Activated naive CD4-positive, alpha-beta T cell treated with anti-CD3 and anti-CD28 coated beads, Interleukin-2, amount 10 ng/mL, durations not matched to agents 7 days and 5 days (primary cell): ENCODE measurements around the gene DAB1.
"Not testable (repeated sequence)": the region's sequence is repeated elsewhere in the genome, so short reads cannot be mapped to it uniquely, and the experiment has no call there.

Source experiments
- CTCF ChIA-PET: fragments of 350-600 bp; sonication (Branson Sonifier 250); formaldehyde crosslinking; loops from one replicate; lab custom pipeline; 2021; ENCODE audit warnings: antibody characterized with exemption; lab: Charles Lee
- DNase-seq: peaks from one replicate; pipeline ENCODE4 v3.0.0-alpha.2; 2020
- H3K27ac Mint-ChIP-seq: one replicate; pipeline ENCODE4 v1.8.0; 2021; ENCODE audit warnings: mild to moderate bottlenecking, moderate library complexity, mixed read lengths
- H3K27me3 Mint-ChIP-seq: one replicate; pipeline ENCODE4 v1.8.0; 2021; ENCODE audit warnings: mild to moderate bottlenecking, mixed read lengths
- H3K36me3 Mint-ChIP-seq: one replicate; pipeline ENCODE4 v1.8.0; 2021; ENCODE audit warnings: mixed read lengths
- H3K4me1 Mint-ChIP-seq: one replicate; pipeline ENCODE4 v1.8.0; 2021; ENCODE audit warnings: mixed read lengths
- H3K4me3 Mint-ChIP-seq: one replicate; pipeline ENCODE4 v1.8.0; 2021; ENCODE audit warnings: mild to moderate bottlenecking, moderate library complexity, mixed read lengths
- H3K9me3 Mint-ChIP-seq: one replicate; pipeline ENCODE4 v1.8.0; 2021; ENCODE audit warnings: mixed read lengths

Gene DAB1

DNA sequence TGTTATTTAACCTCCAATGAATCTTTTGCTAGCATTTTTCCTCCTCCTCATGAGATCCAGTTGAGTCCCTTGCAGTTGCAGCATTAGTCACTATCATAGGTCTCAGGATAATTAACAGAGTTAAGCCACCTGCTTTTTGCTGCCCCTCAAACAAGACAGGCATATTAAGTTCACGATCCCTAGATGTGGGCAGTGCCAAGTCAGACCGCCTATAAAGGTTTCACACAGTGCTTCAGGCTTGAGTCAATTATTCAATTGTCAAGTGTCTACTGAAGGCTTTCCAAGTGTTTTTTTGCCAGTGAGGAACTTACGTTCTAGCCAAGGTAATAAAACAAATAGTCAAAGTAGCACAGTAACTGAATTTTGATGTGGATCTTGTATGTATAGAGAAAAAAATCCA, 175.0 kb downstream of the DAB1 start:
- DNase-seq: no peak
- CTCF ChIA-PET: no interaction called here
- no peaks in the 10 kb centered on the region for H3K4me1 Mint-ChIP-seq
- no peak overlapping the region for H3K4me3 Mint-ChIP-seq
- no peaks in the 10 kb centered on the region for H3K36me3 Mint-ChIP-seq
- H3K9me3 Mint-ChIP-seq: peaks cover 7% of the 10 kb centered on the region
- no peaks in the 10 kb centered on the region for H3K27me3 Mint-ChIP-seq
- no peak overlapping the region for H3K27ac Mint-ChIP-seq

DNA sequence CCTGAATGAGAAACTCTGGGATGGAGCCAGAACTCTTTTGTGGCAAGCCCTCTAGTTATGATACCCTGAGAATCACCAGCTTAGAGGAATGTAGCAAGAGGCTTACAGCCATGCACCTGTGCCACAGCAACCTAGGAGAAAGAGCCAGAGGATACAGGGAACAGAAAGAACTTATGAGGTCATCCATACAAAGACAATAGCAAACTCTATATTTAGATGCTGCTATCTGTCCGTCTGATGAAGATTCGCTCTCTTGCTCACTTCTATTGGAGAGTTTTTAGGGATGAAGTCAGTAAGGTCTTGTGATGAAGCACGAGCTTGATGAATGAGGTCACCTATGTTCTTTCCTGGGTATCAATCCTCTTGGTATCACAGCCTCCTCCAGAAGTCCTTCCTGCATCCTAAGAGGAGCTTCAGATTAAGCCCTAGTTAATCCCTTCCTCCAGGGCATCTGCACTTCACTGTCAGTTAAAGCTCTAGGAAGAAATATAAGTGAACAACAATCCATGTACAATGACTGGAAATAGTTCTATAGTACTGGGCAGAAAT, 185.6 kb downstream of the DAB1 start:
- no peaks in the 10 kb centered on the region for H3K27me3 Mint-ChIP-seq
- no peak overlapping the region for H3K27ac Mint-ChIP-seq
- CTCF ChIA-PET: no interaction called here
- no peaks in the 10 kb centered on the region for H3K4me1 Mint-ChIP-seq
- H3K9me3 Mint-ChIP-seq: no peaks in the 10 kb centered on the region
- H3K36me3 Mint-ChIP-seq: no peaks in the 10 kb centered on the region
- no peak for DNase-seq
- no peak overlapping the region for H3K4me3 Mint-ChIP-seq

DNA sequence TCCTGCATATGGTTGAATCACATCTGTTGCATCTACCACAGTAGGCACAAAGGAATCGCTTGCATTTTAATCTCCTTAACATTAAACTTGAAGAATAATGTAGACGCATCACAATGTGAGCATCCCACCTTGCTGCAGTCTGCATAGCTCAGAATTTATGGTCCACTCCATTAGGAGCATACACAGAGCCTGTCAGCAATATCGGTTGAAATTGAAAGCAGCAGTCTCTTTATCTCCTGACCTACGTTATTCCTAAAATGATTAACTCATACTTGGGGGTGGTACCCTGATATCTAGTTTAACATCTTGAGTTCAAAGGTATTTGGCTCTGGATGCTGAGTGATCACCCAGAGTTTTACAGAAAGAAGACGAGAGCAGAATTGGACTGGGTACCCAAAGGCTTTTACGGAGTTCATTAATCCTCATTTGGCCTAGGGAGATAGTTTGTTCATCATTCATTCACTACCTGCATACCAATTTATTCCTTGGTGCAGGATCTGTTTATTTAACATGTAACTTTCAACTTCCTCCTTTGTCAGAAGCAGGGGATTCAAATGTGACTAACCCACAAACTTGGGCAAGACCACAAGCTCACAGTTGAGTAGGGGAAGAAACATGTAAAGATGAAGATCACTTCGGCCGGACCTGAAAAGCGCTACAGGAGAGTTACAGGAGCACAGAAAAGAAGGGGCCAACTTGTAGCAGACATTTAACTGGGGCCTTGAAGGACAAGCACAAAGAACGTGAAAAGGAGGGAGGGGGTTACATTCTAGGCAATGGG, 187.9 kb downstream of the DAB1 start:
- Mint-ChIP-seq H3K36me3 (no peaks in the 10 kb centered on the region), H3K4me3 (no peak overlapping the region), H3K4me1 (no peaks in the 10 kb centered on the region), H3K9me3 (no peaks in the 10 kb centered on the region), H3K27me3 (no peaks in the 10 kb centered on the region), H3K27ac (no peak overlapping the region)
- no peak for DNase-seq
- CTCF ChIA-PET: interaction anchor here (0.6 kb wide), 1 partner anchor 722 kb away, joined by 3 read pairs; no protein-coding TSS in a partner anchor

DNA sequence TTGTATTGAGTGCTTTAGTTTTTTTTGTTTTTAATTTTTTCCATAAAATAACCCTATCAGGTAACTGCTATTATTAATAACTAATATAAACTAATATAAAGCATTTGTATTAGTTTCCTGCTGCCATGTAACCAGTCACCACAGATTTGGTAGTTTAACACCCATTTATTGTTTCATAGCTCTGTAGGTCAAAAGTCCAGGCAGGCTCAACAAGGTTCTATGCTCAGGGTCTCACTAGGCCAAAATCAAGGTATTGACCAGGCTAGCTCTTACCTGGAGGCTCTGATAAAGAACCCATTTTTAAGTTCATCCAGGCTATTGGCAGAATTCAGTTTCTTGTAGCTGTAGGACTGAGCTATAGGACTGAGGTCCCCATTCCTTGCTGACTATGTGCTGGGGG, 189.4 kb downstream of the DAB1 start:
- Mint-ChIP-seq H3K9me3 (no peaks in the 10 kb centered on the region), H3K27me3 (no peaks in the 10 kb centered on the region), H3K4me3 (no peak overlapping the region), H3K36me3 (no peaks in the 10 kb centered on the region), H3K4me1 (no peaks in the 10 kb centered on the region), H3K27ac (no peak overlapping the region)
- CTCF ChIA-PET: no interaction called here
- no peak for DNase-seq

DNA sequence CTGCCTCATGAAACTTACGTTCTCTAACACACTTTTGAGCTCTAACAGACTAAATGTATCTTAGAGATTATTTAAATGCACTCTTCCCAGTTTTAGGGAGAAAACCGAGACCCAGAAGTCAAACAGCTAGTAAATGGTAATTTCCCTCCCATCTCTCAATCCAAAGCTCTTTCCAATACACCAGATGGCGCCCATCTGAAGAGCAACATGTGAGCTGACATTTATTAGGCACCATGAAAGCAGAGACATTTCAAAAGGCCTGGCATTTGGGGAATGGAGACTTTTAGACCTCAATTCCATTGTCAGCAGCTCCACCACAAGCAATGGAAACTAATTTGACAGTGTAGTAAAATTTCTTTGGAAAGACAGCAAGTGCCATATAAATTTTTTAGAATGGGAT, 191.4 kb downstream of the DAB1 start:
- no peaks in the 10 kb centered on the region for H3K27me3 Mint-ChIP-seq
- no peaks in the 10 kb centered on the region for H3K36me3 Mint-ChIP-seq
- H3K27ac Mint-ChIP-seq: no peak overlapping the region
- H3K4me1 Mint-ChIP-seq: no peaks in the 10 kb centered on the region
- DNase-seq: no peak
- H3K4me3 Mint-ChIP-seq: no peak overlapping the region
- H3K9me3 Mint-ChIP-seq: no peaks in the 10 kb centered on the region
- CTCF ChIA-PET: no interaction called here

DNA sequence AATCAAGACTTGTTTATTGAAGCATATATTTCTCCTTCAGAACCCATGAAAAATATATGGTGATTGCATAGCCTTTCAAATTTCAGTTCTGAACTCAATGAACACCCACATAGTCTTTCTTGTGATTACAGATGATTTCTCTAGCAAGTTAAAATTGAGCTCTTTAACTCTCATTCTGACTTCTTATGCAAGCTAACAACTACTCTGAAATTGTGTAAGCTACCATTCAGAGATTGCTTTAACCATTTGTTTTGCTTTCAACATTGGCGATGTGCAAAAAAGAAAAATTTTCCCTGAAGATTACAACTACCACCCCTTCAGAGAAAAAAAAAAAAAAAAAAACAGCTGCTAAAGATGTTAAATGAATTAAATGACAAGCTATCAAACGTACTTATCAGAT, 193.9 kb downstream of the DAB1 start:
- no peak for DNase-seq
- Mint-ChIP-seq H3K4me1 (no peaks in the 10 kb centered on the region), H3K9me3 (no peaks in the 10 kb centered on the region), H3K27ac (no peak overlapping the region), H3K27me3 (no peaks in the 10 kb centered on the region), H3K4me3 (no peak overlapping the region), H3K36me3 (no peaks in the 10 kb centered on the region)
- CTCF ChIA-PET: interaction anchor here (1.4 kb wide), 1 partner anchor 18 kb away, joined by 3 read pairs; no protein-coding TSS in a partner anchor

DNA sequence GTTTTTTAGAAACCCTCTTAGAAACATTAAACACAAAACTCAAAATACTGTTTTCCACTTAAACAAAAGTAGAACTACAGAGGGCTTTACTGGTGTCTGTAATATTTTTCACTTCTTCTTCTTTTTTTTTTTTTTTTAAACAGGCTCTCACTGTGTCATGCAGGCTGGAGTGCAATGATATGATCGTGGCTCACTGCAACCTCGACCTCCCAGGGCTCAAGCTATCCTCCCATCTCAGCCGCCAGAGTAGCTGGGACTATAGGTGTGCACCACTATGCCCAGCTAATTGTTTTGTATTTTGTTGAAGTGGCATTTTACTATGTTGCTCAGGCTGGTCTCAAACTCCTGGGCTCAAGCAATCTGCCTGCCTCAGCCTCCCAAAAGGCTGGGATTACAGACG, 194.8 kb downstream of the DAB1 start:
- Mint-ChIP-seq H3K4me1 (no peaks in the 10 kb centered on the region), H3K36me3 (no peaks in the 10 kb centered on the region), H3K27me3 (no peaks in the 10 kb centered on the region), H3K27ac (no peak overlapping the region), H3K9me3 (no peaks in the 10 kb centered on the region), H3K4me3 (no peak overlapping the region)
- no peak for DNase-seq
- CTCF ChIA-PET: interaction anchor here (1.4 kb wide), 1 partner anchor 19 kb away, joined by 3 read pairs; no protein-coding TSS in a partner anchor

DNA sequence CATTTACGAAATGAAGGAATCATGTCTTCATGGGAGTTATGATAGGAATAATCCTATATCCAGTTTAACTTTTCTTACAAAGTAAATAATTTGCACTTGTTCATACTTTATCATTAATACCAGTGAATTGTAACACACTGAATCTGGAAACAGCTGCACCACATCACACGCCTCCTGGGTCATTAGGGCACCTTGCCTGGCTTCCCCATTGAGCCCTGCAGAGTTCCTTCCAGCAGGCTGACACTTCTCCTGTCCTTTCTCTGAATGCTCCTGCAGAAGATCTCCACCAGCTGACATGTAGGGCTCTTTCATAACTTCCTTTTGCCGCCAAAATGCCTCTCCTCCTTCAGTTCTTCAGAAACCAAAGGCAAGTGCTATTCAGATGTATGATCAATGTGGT, 201.1 kb downstream of the DAB1 start:
- H3K36me3 Mint-ChIP-seq: no peaks in the 10 kb centered on the region
- no peaks in the 10 kb centered on the region for H3K9me3 Mint-ChIP-seq
- H3K27ac Mint-ChIP-seq: no peak overlapping the region
- H3K27me3 Mint-ChIP-seq: no peaks in the 10 kb centered on the region
- H3K4me1 Mint-ChIP-seq: no peaks in the 10 kb centered on the region
- H3K4me3 Mint-ChIP-seq: no peak overlapping the region
- DNase-seq: no peak
- CTCF ChIA-PET: no interaction called here

DNA sequence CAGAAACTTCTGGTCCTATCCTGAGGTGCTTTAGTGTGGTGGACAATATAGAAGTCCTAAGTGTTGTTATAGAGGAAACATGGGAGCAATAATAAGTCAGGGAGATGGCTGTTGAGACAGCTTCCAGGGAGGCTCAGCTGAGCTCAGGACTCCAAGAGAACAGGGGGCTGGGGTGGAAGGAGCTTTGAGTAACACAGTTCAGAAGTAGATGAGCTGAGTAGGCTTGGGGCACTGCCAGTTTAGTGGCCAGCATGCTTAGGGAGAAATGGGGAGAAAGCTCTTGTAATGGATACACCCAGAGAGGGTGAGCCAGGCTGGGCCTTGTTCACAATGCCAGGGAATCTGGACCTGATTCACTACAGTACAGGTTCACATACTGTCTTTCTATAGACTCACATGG, 201.6 kb downstream of the DAB1 start:
- H3K36me3 Mint-ChIP-seq: no peaks in the 10 kb centered on the region
- H3K27me3 Mint-ChIP-seq: no peaks in the 10 kb centered on the region
- no peaks in the 10 kb centered on the region for H3K9me3 Mint-ChIP-seq
- H3K4me3 Mint-ChIP-seq: no peak overlapping the region
- no peaks in the 10 kb centered on the region for H3K4me1 Mint-ChIP-seq
- H3K27ac Mint-ChIP-seq: no peak overlapping the region
- CTCF ChIA-PET: no interaction called here
- DNase-seq: no peak

DNA sequence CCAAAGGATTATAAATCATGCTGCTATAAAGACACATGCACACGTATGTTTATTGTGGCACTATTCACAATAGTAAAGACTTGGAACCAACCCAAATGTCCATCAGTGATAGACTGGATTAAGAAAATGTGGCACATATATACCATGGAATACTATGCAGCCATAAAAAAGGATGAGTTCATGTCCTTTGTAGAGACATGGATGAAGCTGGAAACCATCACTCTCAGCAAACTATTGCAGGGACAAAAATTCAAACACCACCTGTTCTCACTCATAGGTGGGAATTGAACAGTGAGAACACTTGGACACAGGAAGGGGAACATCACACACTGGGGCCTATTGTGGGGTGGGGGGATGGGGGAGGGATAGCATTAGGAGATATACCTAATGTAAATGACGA, 203.0 kb downstream of the DAB1 start:
- H3K36me3 Mint-ChIP-seq, CTCF ChIA-PET, H3K27me3 Mint-ChIP-seq, H3K4me1 Mint-ChIP-seq, H3K4me3 Mint-ChIP-seq, H3K27ac Mint-ChIP-seq, H3K9me3 Mint-ChIP-seq, DNase-seq: not testable (repeated sequence)

DNA sequence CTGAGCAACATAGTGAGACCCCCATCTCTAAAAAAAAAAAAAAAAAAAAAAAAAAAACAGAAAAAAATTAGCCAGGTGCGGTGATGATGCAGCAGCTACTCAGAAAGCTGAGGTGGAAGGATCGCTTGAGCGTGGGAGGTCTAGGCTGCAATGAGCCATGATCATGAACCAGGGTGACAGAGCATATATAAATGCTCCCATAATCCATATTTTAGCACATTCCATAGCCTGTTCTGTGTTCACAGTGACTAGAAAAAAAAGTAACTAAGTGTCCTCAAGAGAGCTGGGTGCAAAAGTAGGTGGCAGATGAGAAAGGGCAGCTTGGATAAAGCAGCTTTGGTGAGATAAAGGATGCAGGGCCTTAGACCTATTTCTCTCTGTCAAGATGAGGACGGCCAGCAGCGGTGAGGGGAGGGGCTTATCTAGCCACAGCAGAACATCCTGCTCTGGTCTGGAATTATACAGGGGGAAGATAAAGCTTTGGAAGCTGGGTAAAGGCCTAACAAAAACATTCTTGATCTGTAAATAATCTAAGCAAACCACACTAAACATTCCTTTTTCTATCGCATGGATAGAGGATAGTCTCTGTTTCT, 205.3 kb downstream of the DAB1 start:
- Mint-ChIP-seq H3K9me3 (no peaks in the 10 kb centered on the region), H3K27ac (no peak overlapping the region), H3K36me3 (no peaks in the 10 kb centered on the region), H3K4me3 (no peak overlapping the region), H3K27me3 (no peaks in the 10 kb centered on the region), H3K4me1 (no peaks in the 10 kb centered on the region)
- no peak for DNase-seq
- CTCF ChIA-PET: no interaction called here

DNA sequence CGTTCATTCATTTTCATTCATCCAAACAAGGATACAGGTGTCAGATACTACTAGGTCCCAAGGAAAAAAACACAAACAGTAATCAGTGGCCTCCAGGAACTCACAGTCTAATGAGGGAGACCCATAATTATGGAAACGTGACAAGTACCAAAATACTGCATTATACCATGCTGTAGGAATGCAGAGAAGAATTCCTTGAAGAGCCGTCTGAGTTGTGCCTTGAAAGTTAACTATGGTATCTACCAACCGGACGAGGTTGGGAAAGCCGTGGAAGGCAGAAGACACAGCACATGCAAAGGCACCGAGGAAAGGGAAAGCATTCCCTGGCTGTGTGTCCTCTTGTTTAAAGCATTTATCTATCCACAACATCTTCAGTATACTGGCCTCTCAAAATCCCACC, 206.0 kb downstream of the DAB1 start:
- CTCF ChIA-PET: no interaction called here
- no peaks in the 10 kb centered on the region for H3K4me1 Mint-ChIP-seq

DNA sequence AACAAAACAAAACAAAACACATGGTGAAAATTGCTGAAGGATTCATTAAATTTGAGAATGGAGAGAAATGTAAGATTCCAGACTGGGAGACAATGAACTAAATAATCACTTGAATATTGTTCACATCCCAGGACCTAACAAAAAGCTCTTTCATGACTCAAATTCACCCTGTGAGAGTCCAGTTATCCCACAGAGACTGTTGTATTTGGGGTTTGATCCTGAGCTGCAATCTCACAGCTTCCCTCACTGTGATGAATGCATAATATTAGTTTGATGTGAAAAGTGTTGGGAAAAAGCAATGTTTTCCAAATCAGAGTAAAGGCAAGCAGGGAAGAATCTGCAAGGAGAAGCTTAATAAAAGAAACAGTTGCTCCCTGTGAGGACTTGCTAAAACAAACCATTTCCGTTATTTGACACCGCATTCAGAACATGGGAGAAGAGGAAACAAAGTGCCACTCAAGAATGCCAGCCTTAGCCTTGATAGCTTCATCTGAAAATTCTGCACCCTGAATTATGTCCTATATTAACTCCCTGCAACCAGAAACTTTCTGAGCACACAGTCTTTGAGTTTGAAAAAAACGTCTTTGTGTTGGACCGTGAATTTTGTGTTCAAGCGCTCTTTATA, 208.8 kb downstream of the DAB1 start:
- no peaks in the 10 kb centered on the region for H3K4me1 Mint-ChIP-seq
- CTCF ChIA-PET: no interaction called here
- H3K9me3 Mint-ChIP-seq: no peaks in the 10 kb centered on the region
- H3K27me3 Mint-ChIP-seq: no peaks in the 10 kb centered on the region
- no peak overlapping the region for H3K4me3 Mint-ChIP-seq
- DNase-seq: no peak
- no peaks in the 10 kb centered on the region for H3K36me3 Mint-ChIP-seq
- H3K27ac Mint-ChIP-seq: no peak overlapping the region

More for the DNA sequence above, 206.0 kb downstream of the DAB1 start:
- Mint-ChIP-seq H3K9me3 (no peaks in the 10 kb centered on the region), H3K27ac (no peak overlapping the region), H3K4me3 (no peak overlapping the region), H3K27me3 (no peaks in the 10 kb centered on the region), H3K36me3 (no peaks in the 10 kb centered on the region)
- DNase-seq: no peak

DNA sequence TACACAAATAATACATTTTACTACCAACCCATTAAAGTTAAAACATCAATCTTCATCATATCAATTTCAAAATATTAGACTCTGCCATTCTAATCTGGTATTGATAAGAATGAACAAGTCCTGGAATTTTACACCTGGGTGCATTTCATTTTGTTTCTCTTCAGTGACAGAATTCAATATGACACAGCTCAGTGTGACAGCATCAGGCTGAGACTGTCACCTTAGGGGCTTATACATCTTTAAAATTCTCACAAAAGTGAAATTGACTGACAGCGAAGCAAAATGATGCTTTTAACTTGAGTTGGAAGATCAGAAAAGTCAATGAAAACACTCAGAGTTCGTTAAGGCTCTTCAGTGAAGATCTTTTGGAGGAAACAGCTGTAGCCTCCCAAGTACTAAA, 213.0 kb downstream of the DAB1 start:
- CTCF ChIA-PET: no interaction called here
- Mint-ChIP-seq H3K4me3 (no peak overlapping the region), H3K27me3 (no peaks in the 10 kb centered on the region), H3K9me3 (no peaks in the 10 kb centered on the region), H3K4me1 (no peaks in the 10 kb centered on the region), H3K36me3 (no peaks in the 10 kb centered on the region), H3K27ac (no peak overlapping the region)
- DNase-seq: no peak

DNA sequence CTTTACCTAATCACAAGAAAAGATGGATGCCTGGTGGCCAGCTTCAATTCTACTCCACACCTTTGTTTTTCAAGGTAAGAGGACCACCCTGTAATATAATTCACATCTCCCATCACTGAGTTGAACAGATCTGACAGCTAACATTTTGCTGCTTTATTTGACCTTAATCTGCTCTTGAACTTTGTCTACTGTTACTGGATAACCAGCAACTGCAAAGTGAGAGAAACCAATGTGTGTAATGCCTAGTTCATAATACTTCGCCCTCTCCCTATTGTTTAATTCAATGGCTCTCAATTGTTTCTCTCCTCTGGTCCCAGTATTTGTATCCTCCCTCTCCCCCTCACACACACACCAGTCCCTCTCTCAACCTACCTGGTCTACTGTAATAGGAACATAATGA, 214.4 kb downstream of the DAB1 start:
- Mint-ChIP-seq H3K27ac (no peak overlapping the region), H3K4me1 (no peaks in the 10 kb centered on the region), H3K9me3 (no peaks in the 10 kb centered on the region), H3K4me3 (no peak overlapping the region), H3K36me3 (no peaks in the 10 kb centered on the region), H3K27me3 (no peaks in the 10 kb centered on the region)
- no peak for DNase-seq
- CTCF ChIA-PET: no interaction called here
